ENCODE data around the gene NRXN3.

Gene NRXN3

GRCh38 chr14:79791055-79791732, 1621.0 kb downstream of the NRXN3 start:
- ChIA-PET CTCF (interaction anchor here (0.6 kb wide), 1 partner anchor 96 kb away, joined by 5 read pairs; no protein-coding TSS in a partner anchor), POLR2A (no interaction called here)
- TF ChIP-seq PKNOX1 (IDR thresholded peaks at IDR 0.05), result no peak
- no peak for DNase-seq (ENCODE audit: extremely low spot score)

GRCh38 chr14:79802093-79802492, 1631.9 kb downstream of the NRXN3 start:
- DNase-seq (ENCODE audit: extremely low spot score), result no peak
- TF ChIP-seq FOXA1 (IDR thresholded peaks at IDR 0.05), result no peak
- no peak for TF ChIP-seq TARDBP (IDR thresholded peaks at IDR 0.05)
- TF ChIP-seq L3MBTL2 (conservative IDR thresholded peaks at IDR 0.05), result no peak
- no peak for TF ChIP-seq PKNOX1 (IDR thresholded peaks at IDR 0.05)
- TF ChIP-seq SUZ12 (IDR thresholded peaks at IDR 0.05), result no peak
- no peak for TF ChIP-seq CTBP1 (IDR thresholded peaks at IDR 0.05; ENCODE audit: borderline replicate concordance)
- no peak for TF ChIP-seq FOXM1 (IDR thresholded peaks at IDR 0.05; ENCODE audit: borderline replicate concordance)
- TF ChIP-seq LEF1 (IDR thresholded peaks at IDR 0.05; ENCODE audit: borderline replicate concordance), result no peak
- no peak for TF ChIP-seq ZNF384 (IDR thresholded peaks at IDR 0.05)
- TF ChIP-seq ELF4 (IDR thresholded peaks at IDR 0.05), result no peak
- no peak for TF ChIP-seq BHLHE40 (IDR thresholded peaks at IDR 0.05; ENCODE audit: borderline replicate concordance)
- TF ChIP-seq HDGF (IDR thresholded peaks at IDR 0.05; ENCODE audit: borderline replicate concordance), result no peak
- TF ChIP-seq NFRKB (IDR thresholded peaks at IDR 0.05), result no peak
- TF ChIP-seq ARNT (IDR thresholded peaks at IDR 0.05), result no peak
- TF ChIP-seq SP1 (IDR thresholded peaks at IDR 0.05), result no peak
- no peak for TF ChIP-seq FOXK2 (IDR thresholded peaks at IDR 0.05)
- ChIA-PET CTCF (no interaction called here), POLR2A (no interaction called here)

GRCh38 chr14:79805636-79806035, 1635.5 kb downstream of the NRXN3 start:
- no peak for DNase-seq (ENCODE audit: extremely low spot score)
- ChIA-PET POLR2A (no interaction called here), CTCF (no interaction called here)
- no peak for TF ChIP-seq ARNT (IDR thresholded peaks at IDR 0.05)
- TF ChIP-seq ZNF384 (IDR thresholded peaks at IDR 0.05), result no peak
- no peak for TF ChIP-seq FOXM1 (IDR thresholded peaks at IDR 0.05; ENCODE audit: borderline replicate concordance)
- no peak for TF ChIP-seq NFRKB (IDR thresholded peaks at IDR 0.05)
- no peak for TF ChIP-seq L3MBTL2 (conservative IDR thresholded peaks at IDR 0.05)
- no peak for TF ChIP-seq SUZ12 (IDR thresholded peaks at IDR 0.05)

- CTCF ChIA-PET, result interaction anchor here (0.6 to 0.7 kb wide), 2 partner anchors 383 to 1178 kb away, joined by 3 read pairs; no protein-coding TSS in a partner anchor
- TF ChIP-seq CTBP1 (IDR thresholded peaks at IDR 0.05; ENCODE audit: borderline replicate concordance) (no peak), FOXK2 (IDR thresholded peaks at IDR 0.05) (no peak), PKNOX1 (IDR thresholded peaks at IDR 0.05) (no peak), HDGF (IDR thresholded peaks at IDR 0.05; ENCODE audit: borderline replicate concordance) (no peak), NFRKB (IDR thresholded peaks at IDR 0.05) (no peak), ZNF384 (IDR thresholded peaks at IDR 0.05) (no peak), L3MBTL2 (conservative IDR thresholded peaks at IDR 0.05) (no peak), ARNT (IDR thresholded peaks at IDR 0.05) (no peak), SP1 (IDR thresholded peaks at IDR 0.05) (no peak), LEF1 (IDR thresholded peaks at IDR 0.05; ENCODE audit: borderline replicate concordance) (no peak)
- POLR2A ChIA-PET, result no interaction called here
These were observed 1639.9 kb downstream of the NRXN3 start for GRCh38 chr14:79809849-79810612.

GRCh38 chr14:79820866-79821535, 1650.8 kb downstream of the NRXN3 start:
- TF ChIP-seq ARNT (IDR thresholded peaks at IDR 0.05), result no peak
- no peak for TF ChIP-seq FOXA1 (IDR thresholded peaks at IDR 0.05)
- no peak for TF ChIP-seq ELF4 (IDR thresholded peaks at IDR 0.05)
- no peak for TF ChIP-seq FOXM1 (IDR thresholded peaks at IDR 0.05; ENCODE audit: borderline replicate concordance)
- TF ChIP-seq PKNOX1 (IDR thresholded peaks at IDR 0.05), result no peak
- TF ChIP-seq SUZ12 (IDR thresholded peaks at IDR 0.05), result no peak
- no peak for TF ChIP-seq FOXK2 (IDR thresholded peaks at IDR 0.05)
- POLR2A ChIA-PET, result no interaction called here
- CTCF ChIA-PET, result interaction anchor here (0.6 kb wide), 1 partner anchor 23 kb away, joined by 4 read pairs; no protein-coding TSS in a partner anchor
- DNase-seq (ENCODE audit: extremely low spot score), result no peak

More at GRCh38 chr14:79809849-79810612, 1639.9 kb downstream of the NRXN3 start:
- no peak for DNase-seq (ENCODE audit: extremely low spot score)

All from HEK293T (cell line).